Renal cortex interstitium (tissue), 15 donors: ENCODE data around the gene EVX2. TPM values are rescaled to one million over a fixed set of nuclear protein-coding genes. Genes with fewer than 3 reads are reported as not detected.

ENCODE experiments used
- DNase-seq, 11 donors: peaks; one replicate each; pipeline ENCODE4 v3.0.0-alpha.2; 2013; ENCODE audit warnings: low read depth in 9 of 11, low spot score in 4 of 11; ENCODE audit errors: extremely low read depth in 1 of 11
- long read RNA-seq, 16 experiments: transcript quantifications; one replicate each; lab custom pipeline, GENCODE V29; 2026
- polyA plus RNA-seq, 3 donors: library from polyadenylated mRNA; unstranded; fragments of 120-200 nt; gene quantifications; one replicate each; pipeline ENCODE4 v1.2.1, GENCODE V29; 2013; ENCODE audit not compliant: insufficient read length in 3 of 3

Gene EVX2
- not detected for polyA plus RNA-seq
- long read RNA-seq, donor 1: 0 reads
- long read RNA-seq, donor 2: 0 reads
- long read RNA-seq, donor 3, partial matches to known transcripts: 127 of 127 reads
- long read RNA-seq, donor 3, other reads (novel, unspliced or antisense): 0 of 127 reads
- long read RNA-seq, donor 4: 0 reads
- long read RNA-seq, donor 5: 0 reads
- long read RNA-seq, donor 6, partial matches to known transcripts: 231 of 335 reads
- long read RNA-seq, donor 6, other reads (novel, unspliced or antisense): 104 of 335 reads
- long read RNA-seq, donor 7: 0 reads
- long read RNA-seq, donor 8, partial matches to known transcripts: 246 of 315 reads
- long read RNA-seq, donor 8, other reads (novel, unspliced or antisense): 69 of 315 reads
- long read RNA-seq, donor 9: 0 reads
- long read RNA-seq, donor 10: 0 reads
- long read RNA-seq, donor 11, partial matches to known transcripts: 131 of 136 reads
- long read RNA-seq, donor 11, other reads (novel, unspliced or antisense): 5 of 136 reads
- long read RNA-seq, donor 12, partial matches to known transcripts: 179 of 188 reads
- long read RNA-seq, donor 12, other reads (novel, unspliced or antisense): 9 of 188 reads
- long read RNA-seq, donor 13, partial matches to known transcripts: 933 of 1,221 reads
- long read RNA-seq, donor 13, other reads (novel, unspliced or antisense): 288 of 1,221 reads
- long read RNA-seq, donor 14, partial matches to known transcripts: 83 of 97 reads
- long read RNA-seq, donor 14, other reads (novel, unspliced or antisense): 14 of 97 reads
- long read RNA-seq, donor 15: 0 reads
- long read RNA-seq, donor 16, partial matches to known transcripts: 382 of 438 reads
- long read RNA-seq, donor 16, other reads (novel, unspliced or antisense): 56 of 438 reads

DNA sequence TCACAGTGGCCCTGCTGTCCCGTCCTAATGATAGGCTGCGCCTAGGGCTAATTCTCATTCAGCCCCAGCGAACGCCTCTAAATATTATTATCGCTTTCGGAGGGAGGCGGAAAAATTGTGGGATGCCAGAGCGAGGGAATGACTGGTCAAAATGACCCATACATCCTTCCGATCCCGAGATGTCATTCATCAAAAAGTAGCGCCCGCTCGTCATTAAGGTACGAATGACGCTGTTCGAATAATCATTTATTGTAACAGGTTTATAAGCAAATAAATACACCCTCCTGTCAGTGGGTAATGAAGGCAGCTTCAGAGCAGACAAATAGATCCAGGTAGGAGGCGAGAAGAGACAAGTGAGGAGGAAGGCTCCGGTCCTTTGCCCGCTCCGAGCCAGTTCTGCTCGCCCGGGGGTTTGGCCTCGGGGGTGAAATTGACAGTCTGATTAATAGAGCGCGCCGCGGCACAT, at the start of gene EVX2:
EVX2 (minus strand) TSS at position 167 of the 466 bp plus-strand sequence. CDS start 186 bp downstream, outside the sequence.
- DNase-seq: peak in 1 of 11 donors; percentile 28

DNA sequence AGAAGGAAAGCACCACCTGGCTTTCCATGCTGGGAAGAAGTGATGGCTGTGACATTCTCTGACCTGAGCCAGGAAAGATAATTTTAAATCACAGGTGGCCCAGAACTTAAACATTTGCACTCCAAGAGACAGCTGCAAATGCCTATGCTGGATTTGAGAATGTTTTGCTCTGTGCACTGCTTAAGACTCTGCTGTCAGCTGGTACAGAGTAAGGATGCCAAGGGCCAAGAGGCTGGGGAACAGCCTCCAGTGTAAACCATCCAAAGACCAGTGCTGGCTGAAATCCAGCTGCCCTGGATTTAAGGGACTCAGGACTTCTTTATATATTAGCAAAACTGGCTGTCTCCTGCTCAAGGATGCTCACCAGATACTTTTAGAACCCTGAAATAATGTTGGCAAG, 49.6 kb upstream of the EVX2 start:
- DNase-seq: no peak

DNA sequence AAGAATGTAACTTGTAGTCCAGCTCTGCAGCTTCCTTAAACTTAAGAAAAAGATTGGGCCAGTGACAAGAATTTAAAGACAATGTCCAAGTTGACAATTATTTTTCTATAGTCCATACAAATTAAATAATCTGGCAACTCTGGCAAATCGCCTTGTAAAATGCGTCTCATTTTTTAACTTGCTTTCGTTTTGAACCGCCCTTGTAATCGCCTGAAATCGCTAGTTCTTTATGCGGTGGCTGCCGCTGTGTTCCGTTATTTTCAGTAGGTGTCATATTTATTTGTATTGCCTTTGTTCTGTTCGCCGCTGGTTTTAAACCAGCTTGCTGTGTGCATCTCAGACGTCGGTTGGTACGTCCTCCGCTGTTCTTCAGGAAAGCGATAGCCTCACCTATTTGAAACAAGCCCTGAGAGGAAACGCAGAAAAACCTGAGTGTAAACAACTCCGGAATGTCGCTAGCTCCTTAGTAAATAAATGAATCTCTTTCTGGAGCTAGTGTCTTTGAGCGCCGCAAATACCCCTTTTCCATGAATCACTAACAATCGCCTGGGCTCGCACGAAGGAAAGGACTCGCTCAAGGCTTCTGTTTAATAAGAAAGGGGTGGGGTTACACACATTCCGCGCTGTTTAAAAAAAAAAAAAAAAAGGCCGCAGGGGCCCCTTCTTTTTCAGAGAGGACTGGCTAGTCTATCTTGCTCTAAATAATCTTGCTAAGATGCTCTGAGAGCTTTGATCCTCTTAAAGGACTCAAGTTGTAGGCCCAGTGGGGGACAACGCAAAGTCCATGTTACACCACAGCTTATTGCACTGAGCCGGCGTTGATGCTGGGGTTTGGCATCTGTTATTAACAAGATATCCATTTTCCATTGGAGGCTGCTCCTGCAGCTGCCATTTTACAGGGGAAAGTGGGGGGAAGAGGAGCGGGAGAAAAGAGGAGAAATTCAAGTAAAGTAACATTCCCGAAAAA, 48.7 kb upstream of the EVX2 start:
- DNase-seq: no peak

DNA sequence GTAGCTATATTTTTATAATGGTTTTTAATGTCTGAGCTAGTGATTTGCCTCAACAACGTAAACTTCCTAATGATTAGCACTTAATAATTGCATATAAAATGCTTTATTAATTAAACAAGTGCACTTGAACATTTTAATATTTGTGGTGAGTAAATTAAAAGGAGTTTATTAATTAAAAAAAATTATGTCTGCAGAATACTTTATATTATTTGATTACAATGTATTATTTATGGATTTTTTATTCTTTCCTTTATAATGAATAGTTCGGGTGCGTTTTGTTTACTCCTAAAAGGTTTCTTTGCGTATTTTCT, 48.0 kb upstream of the EVX2 start:
- no peak for DNase-seq

DNA sequence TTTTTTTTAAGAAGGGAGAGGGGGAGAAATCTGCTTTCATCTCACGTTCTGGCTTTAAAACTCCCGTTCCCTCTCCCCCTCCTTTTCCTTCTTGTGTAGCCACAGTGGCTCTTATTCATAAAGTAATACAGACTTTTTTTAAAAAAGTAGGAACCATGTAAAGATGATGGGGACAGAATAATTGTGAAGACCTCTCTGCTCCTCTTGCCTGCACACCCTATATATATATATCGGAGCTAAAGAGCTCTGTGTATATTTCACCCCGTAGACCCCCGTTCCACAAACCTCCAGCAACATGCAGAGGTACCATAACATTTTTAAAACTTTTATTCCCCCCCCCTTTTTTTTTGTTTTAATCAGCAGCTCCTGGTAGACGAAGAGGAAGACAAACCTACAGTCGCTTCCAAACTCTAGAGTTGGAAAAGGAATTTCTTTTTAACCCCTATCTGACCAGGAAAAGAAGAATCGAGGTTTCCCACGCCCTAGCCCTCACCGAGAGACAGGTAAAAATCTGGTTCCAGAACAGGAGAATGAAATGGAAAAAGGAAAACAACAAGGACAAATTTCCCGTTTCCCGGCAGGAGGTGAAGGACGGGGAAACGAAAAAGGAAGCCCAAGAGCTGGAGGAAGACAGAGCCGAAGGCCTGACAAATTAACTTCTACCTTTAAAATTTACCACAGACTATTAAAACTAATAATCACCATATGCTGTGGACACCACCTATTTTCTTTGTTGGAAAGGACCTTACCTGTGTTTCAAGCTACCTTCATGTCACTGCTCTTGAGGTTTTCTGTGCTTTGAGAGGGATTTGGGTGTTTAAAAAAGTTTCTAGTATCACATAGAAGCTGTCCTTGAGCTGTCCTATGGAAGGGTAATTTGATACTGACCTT, 47.4 kb upstream of the EVX2 start:
- DNase-seq: no peak

DNA sequence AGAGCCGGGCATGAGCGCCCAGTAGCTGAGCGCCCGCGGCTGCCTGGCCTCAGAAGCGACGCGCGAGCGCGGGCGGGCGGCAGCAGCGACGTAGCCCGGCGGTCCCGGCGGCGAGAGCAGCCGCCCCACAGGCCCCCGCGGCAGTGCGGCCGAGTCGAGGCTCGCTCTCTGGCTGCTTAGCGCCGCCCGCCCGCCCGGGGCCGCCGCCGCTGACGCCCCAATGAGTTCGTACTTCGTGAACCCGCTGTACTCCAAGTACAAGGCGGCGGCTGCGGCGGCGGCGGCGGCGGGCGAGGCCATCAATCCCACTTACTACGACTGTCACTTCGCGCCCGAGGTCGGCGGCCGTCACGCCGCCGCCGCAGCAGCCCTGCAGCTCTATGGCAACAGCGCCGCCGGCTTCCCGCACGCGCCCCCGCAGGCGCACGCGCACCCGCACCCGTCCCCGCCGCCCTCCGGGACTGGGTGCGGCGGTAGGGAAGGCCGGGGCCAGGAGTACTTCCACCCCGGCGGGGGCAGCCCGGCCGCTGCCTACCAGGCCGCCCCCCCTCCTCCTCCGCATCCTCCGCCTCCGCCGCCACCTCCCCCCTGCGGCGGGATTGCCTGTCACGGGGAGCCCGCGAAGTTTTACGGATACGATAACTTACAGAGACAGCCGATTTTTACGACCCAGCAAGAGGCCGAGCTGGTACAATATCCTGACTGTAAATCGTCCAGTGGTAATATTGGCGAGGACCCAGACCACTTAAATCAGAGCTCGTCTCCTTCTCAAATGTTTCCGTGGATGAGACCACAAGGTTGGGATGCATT, 46.6 kb upstream of the EVX2 start:
- DNase-seq: peak in 8 of 11 donors; percentile 84 to 94 (median 90)

DNA sequence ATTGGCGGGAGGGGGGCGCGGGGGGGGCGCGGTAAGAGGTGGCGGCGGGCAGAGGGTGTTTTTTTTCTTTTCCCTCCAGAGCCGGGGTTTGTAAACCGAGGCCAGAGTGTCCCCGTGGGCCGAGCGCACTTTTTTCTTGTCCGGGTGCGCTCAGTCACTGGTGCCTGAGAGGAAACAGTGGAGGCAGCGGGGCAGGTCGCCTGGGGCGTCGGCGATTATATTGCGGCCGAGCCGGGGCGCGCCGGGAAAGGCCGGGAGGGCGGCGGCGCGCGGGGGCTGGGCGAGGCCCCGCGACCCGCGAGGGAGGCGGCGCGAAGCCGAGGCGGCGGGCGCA, 46.0 kb upstream of the EVX2 start:
- DNase-seq: no peak

DNA sequence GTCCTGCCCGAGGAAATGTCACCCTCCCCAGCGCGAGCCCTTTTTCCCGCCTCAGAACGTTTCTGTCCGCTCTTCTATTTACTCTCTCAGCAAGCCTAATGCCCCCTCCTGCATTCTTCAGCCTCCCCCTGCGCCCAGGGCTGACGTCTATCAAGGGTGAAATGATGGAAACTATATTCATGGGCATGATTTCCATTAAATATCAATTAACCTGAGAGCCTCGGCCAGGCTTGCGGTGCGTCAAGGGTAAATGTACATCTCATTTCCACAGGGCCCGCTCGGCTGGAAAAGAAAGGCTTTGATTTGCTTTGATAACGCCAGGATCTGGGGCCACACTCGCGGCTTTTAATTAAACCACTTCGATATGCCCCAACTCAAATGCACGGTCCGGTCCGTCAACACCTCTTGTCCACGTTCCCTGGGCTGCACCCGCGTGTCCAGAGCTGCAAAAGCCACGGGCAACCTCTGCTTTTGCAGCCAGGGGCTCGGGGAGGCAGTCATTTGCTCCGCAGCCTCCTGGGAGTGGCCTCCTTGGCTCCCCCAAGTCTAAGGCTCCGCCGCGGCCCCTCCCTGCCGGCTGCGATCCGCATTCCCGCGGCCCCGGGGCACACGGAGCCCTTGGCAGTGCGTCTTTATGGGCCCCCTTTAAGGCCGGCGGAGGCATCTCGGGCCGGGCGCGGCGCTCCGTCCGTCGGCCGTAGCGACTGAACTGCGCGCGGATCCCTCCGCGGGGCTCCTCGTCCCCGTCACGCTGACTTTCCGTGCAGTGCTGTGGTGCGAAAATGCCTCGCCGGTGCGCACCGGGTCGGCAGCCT, 45.4 kb upstream of the EVX2 start, which contains the start of gene HOXD8:
HOXD8 (plus strand) TSS at position 724 of the 815 bp plus-strand sequence. CDS start 662 bp downstream, outside the sequence.
- DNase-seq: peak in 3 of 11 donors; percentile 84 to 85 (median 85)

DNA sequence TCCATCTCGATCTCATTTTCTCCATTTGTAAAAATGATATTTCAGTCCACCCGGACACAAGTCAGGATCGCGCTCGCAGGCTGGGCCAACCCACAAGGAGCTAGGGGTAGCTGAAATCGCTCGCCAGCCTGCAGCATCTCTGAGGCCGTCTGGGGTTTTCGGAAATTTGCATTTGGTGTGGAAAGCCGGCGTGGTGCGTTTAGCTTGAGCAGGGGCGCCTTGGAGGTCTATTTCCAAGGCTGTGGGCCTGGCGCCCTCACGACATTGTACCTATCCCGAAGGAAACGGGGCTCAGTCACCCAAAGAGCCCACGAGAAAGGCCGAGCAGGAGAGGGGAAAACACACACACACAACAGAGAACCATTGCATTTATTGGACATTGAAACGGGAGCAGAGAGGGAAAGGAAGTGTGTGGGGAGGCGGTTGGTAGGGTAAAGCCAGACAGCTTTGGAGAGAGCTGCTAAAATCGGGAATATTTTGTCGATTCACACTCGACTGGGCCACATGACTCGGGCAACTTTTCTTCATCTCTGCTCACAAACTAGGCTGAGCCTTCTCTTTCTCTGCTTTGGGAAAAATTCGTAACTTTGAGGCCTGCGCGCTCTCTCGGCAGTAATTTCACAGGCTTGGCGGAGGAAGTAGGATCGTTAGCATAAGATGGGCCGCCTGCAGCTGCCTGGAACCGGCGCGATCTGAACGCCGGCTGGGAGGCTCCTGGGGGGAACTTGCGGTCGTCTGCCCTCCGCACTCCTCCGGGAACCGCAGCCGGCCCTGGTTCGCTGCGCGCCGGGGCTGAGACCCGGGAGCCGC, 44.6 kb upstream of the EVX2 start:
- DNase-seq: no peak

DNA sequence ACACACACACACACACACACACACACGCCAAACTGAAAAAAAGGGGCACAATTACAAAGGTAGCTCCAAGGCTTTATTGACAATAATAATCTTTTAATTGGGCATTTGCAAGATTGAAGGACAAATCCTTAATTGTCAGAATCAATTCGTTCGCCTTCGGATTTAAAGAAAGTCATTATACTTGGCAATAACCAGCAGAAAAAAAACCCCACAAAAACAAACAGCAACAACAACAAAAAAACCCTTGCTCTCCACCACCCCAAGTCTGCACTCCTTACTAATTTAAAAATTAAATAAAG, 44.0 kb upstream of the EVX2 start:
- no peak for DNase-seq

DNA sequence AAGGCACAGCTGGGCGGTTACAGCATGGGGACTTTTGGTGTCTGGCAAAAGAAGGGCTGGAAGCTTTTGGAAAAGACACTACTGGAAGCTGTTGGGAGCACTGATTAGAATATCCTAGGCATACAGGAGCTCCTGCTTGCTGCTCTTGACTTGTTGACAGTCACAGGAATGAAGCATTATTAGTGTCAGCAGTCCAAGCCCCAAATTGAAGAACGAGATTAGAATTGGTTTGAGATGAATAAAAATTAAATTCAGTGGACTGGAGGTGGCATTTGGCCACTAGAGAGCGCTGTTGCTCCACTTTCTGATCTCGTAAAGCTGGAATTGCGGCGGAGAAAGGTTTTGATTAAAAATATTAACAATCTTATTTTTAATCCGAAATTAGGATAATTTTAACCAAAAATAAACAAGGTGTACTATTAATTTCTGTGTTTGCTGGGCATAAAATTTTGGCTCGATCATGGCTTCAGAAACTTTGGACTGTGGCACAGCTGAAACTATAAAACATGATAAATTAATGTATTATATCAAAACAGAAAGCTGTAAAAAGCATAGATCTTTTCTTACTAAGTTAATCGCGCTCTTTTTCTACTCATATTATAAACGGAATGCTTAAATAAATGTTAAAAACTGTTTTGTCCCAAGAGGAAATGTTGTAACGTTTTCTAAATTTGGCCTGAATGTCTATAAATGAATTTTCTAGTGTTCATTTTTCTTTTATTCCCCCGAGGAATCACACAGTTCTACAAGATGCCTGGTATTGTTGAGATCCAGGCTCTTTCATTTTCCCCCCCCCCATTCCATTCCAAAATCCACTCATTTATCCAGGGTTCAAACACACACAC, 43.4 kb upstream of the EVX2 start:
- peak in 1 of 11 donors; percentile 84 for DNase-seq

DNA sequence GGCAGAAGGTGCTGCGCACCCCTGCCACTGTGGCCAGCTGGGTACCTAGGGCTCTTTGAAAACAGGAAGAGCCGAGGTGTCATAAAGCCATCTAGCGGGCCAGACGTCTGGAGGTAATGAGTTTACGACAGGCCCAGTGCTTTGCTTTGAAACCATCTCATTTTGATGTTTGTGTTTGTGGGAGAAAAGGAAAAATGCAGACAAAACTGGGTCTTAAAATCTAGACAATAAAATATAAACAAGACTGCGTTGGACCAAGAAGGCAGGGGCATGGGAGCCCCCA, 42.0 kb upstream of the EVX2 start:
- no peak for DNase-seq

DNA sequence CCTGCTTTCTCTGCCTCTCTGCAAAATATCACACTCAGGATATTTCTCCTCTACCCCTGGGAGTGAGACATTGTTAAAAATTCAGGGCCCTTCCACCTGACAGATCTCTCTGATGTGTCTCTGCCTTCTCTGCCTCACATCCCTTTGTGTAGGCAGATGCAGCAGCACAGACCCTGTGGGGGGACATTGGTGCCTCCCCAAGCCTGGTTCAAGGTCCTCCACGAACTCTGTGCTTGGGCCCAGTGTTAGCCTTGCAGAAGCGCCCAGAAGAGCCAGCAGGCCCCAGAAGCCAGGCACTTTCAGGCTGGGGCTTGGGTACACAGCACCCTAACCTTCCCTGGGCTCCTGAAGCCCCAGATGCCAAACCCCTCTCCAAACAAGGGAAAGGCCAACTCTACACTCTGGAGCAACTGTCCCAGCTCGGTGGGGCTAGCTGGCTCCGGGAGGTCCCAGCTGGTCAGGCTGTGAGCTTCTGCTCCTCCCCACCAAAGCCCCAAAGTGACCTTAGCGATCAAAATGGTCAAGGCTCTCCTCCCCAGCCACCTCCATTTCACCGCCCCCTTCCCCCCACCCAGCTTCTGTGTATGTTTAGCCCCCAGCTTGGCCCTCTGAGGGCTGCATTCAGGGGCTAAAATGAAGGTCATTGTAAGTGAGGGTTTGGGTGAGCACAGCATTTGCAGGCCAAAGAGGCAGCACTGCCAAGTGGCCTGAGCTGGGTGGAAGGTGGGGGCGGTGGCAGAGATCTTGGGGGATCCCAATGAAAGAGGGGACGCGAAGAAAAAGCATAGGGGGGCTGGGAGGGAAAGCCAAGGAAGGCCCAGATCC, 41.4 kb upstream of the EVX2 start:
- DNase-seq: no peak
